H1 (cell line): ENCODE data around the gene GALNT13. TPM values are rescaled to one million over a fixed set of nuclear protein-coding genes. Genes with fewer than 3 reads are reported as not detected.

ENCODE experiments used
- CTCF ChIA-PET: fragments of 300-600 bp; sonication (Branson Sonifier 250); formaldehyde crosslinking; loops from one replicate; lab custom pipeline; 2021; ENCODE audit not compliant: partially characterized antibody; lab: Charles Lee
- POLR2A ChIA-PET: fragments of 300-600 bp; sonication (Branson Sonifier 250); formaldehyde crosslinking; loops from one replicate; lab custom pipeline; 2021; ENCODE audit warnings: inconsistent platforms; ENCODE audit not compliant: partially characterized antibody; lab: Charles Lee
- DNase-seq, 2 experiments: peaks; one replicate each; pipeline versions ENCODE4 v3.0.0 to v3.0.0-alpha.2; 2010 to 2022; ENCODE audit warnings: low spot score in 2 of 2, low read depth in 1 of 2, mixed read lengths in 1 of 2
- FAIRE-seq: peaks from 2 replicates; lab custom pipeline; 2011; peaks lifted over from hg19 to GRCh38; lab: Jason Lieb, UNC
- H2AFZ ChIP-seq: 2 replicates; pipeline ENCODE4 v1.8.1; 2012; ENCODE audit warnings: low read length, inconsistent platforms
- H2AK5ac ChIP-seq: 2 replicates; pipeline ENCODE4 v1.6.1; 2013; ENCODE audit warnings: low read depth, low read length
- H2BK120ac ChIP-seq: replicated peaks from 2 replicates; pipeline ENCODE3; 2013; ENCODE audit warnings: low read depth, low read length, inconsistent platforms
- H2BK12ac ChIP-seq: 2 replicates; pipeline ENCODE4 v1.6.1; 2013; ENCODE audit warnings: low read depth, low read length
- H2BK15ac ChIP-seq: 2 replicates; pipeline ENCODE4 v1.6.1; 2013; ENCODE audit warnings: low read length
- H2BK20ac ChIP-seq: 2 replicates; pipeline ENCODE4 v1.6.1; 2013; ENCODE audit warnings: low read length
- H2BK5ac ChIP-seq: 2 replicates; pipeline ENCODE4 v1.6.1; 2013; ENCODE audit warnings: low read depth, low read length
- H3K14ac ChIP-seq: 2 replicates; pipeline ENCODE4 v1.6.1; 2013; ENCODE audit warnings: inconsistent platforms; ENCODE audit not compliant: insufficient read length
- H3K18ac ChIP-seq: 2 replicates; pipeline ENCODE4 v1.6.1; 2013; ENCODE audit warnings: low read length; ENCODE audit errors: extremely low read depth
- H3K23ac ChIP-seq: 2 replicates; pipeline ENCODE4 v1.6.1; 2013; ENCODE audit warnings: inconsistent platforms; ENCODE audit not compliant: insufficient read length
- H3K23me2 ChIP-seq: 2 replicates; pipeline ENCODE4 v1.6.1; 2013; ENCODE audit warnings: low read depth, low read length
- H3K27ac ChIP-seq: 2 replicates; pipeline ENCODE4 v1.6.1; 2011; ENCODE audit warnings: low read depth, low read length, inconsistent platforms
- H3K27me3 ChIP-seq, 4 experiments: replicated peaks in 1 of 4; 1 replicate in 1 of 4; 2 replicates in 3 of 4; pipeline versions ENCODE4 v1.6.1 to v1.8.1; 2011 to 2013; ENCODE audit warnings: low read length in 3 of 4, mild to moderate bottlenecking in 3 of 4, inconsistent platforms in 2 of 4, mixed read lengths in 2 of 4, moderate library complexity in 1 of 4; ENCODE audit not compliant: control insufficient read depth in 3 of 4, insufficient read depth in 3 of 4; ENCODE audit errors: extremely low read depth in 1 of 4
- H3K36me3 ChIP-seq, 4 experiments: 2 replicates each; pipeline versions ENCODE4 v1.6.1 to v1.8.1; 2011 to 2013; ENCODE audit warnings: mild to moderate bottlenecking in 4 of 4, low read length in 3 of 4, moderate library complexity in 2 of 4, control low read depth in 1 of 4, inconsistent platforms in 1 of 4; ENCODE audit not compliant: insufficient read depth in 4 of 4, control insufficient read depth in 2 of 4
- H3K4ac ChIP-seq: replicated peaks from 2 replicates; pipeline ENCODE3; 2013; ENCODE audit warnings: low read length, low read depth, mixed read lengths, inconsistent platforms; ENCODE audit not compliant: insufficient read length
- H3K4me1 ChIP-seq, 4 experiments: replicated peaks in 1 of 4; 1 replicate in 1 of 4; 2 replicates in 3 of 4; pipeline versions ENCODE4 v1.6.1 to v1.8.1; 2011 to 2013; ENCODE audit warnings: low read length in 3 of 4, inconsistent platforms in 2 of 4, mixed read lengths in 1 of 4; ENCODE audit not compliant: insufficient read depth in 4 of 4, control insufficient read depth in 3 of 4
- H3K4me2 ChIP-seq, 2 experiments: 2 replicates each; pipeline versions ENCODE4 v1.6.1 to v1.8.1; 2011 to 2013; ENCODE audit warnings: low read depth in 2 of 2, low read length in 2 of 2, control low read depth in 1 of 2, inconsistent platforms in 1 of 2, mild to moderate bottlenecking in 1 of 2; ENCODE audit not compliant: insufficient read depth in 1 of 2
- H3K4me3 ChIP-seq, 4 experiments: fragments of 200-600, 300-600 bp in 1 of 4; sonication (generic), shearing (Covaris generic), sonication (Bioruptor Twin) in 1 of 4; 2 replicates each; pipeline versions ENCODE4 v1.5.1 to v1.8.1; 2011 to 2016; ENCODE audit warnings: low read length in 4 of 4, low read depth in 3 of 4, control low read depth in 2 of 4, inconsistent platforms in 2 of 4, mild to moderate bottlenecking in 2 of 4, mixed read lengths in 1 of 4, moderate library complexity in 1 of 4; ENCODE audit not compliant: insufficient read depth in 2 of 4; ENCODE audit errors: extremely low read depth in 1 of 4
- H3K56ac ChIP-seq: replicated peaks from 2 replicates; pipeline ENCODE3; 2013; ENCODE audit warnings: low read depth, mild to moderate bottlenecking, mixed read lengths, low read length, inconsistent platforms; ENCODE audit not compliant: insufficient read length
- H3K79me1 ChIP-seq: 2 replicates; pipeline ENCODE4 v1.6.1; 2013; ENCODE audit warnings: low read depth, low read length, control low read depth
- H3K79me2 ChIP-seq, 2 experiments: 2 replicates each; pipeline versions ENCODE4 v1.6.1 to v1.8.1; 2012 to 2013; ENCODE audit warnings: low read length in 2 of 2, mild to moderate bottlenecking in 2 of 2, inconsistent platforms in 1 of 2; ENCODE audit not compliant: insufficient read depth in 2 of 2, control insufficient read depth in 1 of 2
- H3K9ac ChIP-seq, 4 experiments: replicated peaks in 1 of 4; 1 replicate in 1 of 4; 2 replicates in 3 of 4; pipeline versions ENCODE4 v1.6.1 to v1.8.1; 2011 to 2013; ENCODE audit warnings: low read depth in 3 of 4, low read length in 3 of 4, control low read depth in 2 of 4, mild to moderate bottlenecking in 2 of 4, moderate library complexity in 2 of 4, inconsistent platforms in 1 of 4; ENCODE audit errors: extremely low read depth in 1 of 4
- H3K9me3 ChIP-seq, 2 experiments: 2 replicates each; pipeline versions ENCODE4 v1.6.1 to v1.8.1; 2012 to 2013; ENCODE audit warnings: mild to moderate bottlenecking in 2 of 2, moderate library complexity in 2 of 2, control low read depth in 1 of 2, inconsistent platforms in 1 of 2, low read depth in 1 of 2, low read length in 1 of 2, mixed read lengths in 1 of 2; ENCODE audit not compliant: insufficient read depth in 2 of 2
- H4K20me1 ChIP-seq, 2 experiments: replicated peaks in 1 of 2; 2 replicates each; pipeline versions ENCODE3 to v1.8.1; 2011 to 2013; ENCODE audit warnings: inconsistent platforms in 2 of 2, low read length in 2 of 2, mild to moderate bottlenecking in 1 of 2; ENCODE audit not compliant: insufficient read depth in 2 of 2, control insufficient read depth in 1 of 2
- H4K5ac ChIP-seq: 2 replicates; pipeline ENCODE4 v1.6.1; 2013; ENCODE audit warnings: low read length, low read depth, mixed read lengths, inconsistent platforms; ENCODE audit not compliant: insufficient read length
- H4K8ac ChIP-seq: 2 replicates; pipeline ENCODE4 v1.8.0; 2013; ENCODE audit warnings: mild to moderate bottlenecking, moderate library complexity, low read length, inconsistent platforms; ENCODE audit not compliant: insufficient read depth; ENCODE audit errors: extremely low read depth
- H4K91ac ChIP-seq: replicated peaks from 2 replicates; pipeline ENCODE3; 2013; ENCODE audit warnings: low read length, mixed read lengths, inconsistent platforms; ENCODE audit not compliant: insufficient read length
- ASH2L ChIP-seq: fragments of 200-600, 300-600 bp; sonication (generic); IDR thresholded peaks from one replicate; pipeline ENCODE4 v1.7.1; 2017; ENCODE audit warnings: low read length
- CBX8 ChIP-seq: fragments of 300-800, 300-1000 bp; sonication (generic); IDR thresholded peaks from 2 replicates; pipeline ENCODE4 v1.7.1; 2016; ENCODE audit warnings: low read depth, low read length, borderline replicate concordance
- CEBPB ChIP-seq: IDR thresholded peaks from 2 replicates; pipeline ENCODE4 v1.6.1; 2012; ENCODE audit warnings: low read depth, low read length
- CREB1 ChIP-seq: IDR thresholded peaks from 2 replicates; pipeline ENCODE4 v1.6.1; 2012; ENCODE audit warnings: inconsistent platforms
- EGR1 ChIP-seq: IDR thresholded peaks from 2 replicates; pipeline ENCODE4 v1.6.1; 2011; ENCODE audit warnings: low read depth, low read length, borderline replicate concordance
- EP300 ChIP-seq, 2 experiments: IDR thresholded peaks; 1 replicate in 1 of 2; 2 replicates in 1 of 2; pipeline ENCODE4 v1.6.1; 2011 to 2012; ENCODE audit warnings: low read depth in 2 of 2, low read length in 2 of 2, mild to moderate bottlenecking in 2 of 2, borderline replicate concordance in 1 of 2, inconsistent platforms in 1 of 2, moderate library complexity in 1 of 2
- JUN ChIP-seq: IDR thresholded peaks from 2 replicates; pipeline ENCODE4 v1.6.1; 2011; ENCODE audit warnings: low read depth, mild to moderate bottlenecking, improper control_type of control experiment, low read length
- KDM1A ChIP-seq: fragments of 200-600, 300-600 bp; sonication (generic); IDR thresholded peaks from 2 replicates; pipeline ENCODE4 v1.7.1; 2016; ENCODE audit warnings: mild to moderate bottlenecking, low read length, borderline replicate concordance
- NANOG ChIP-seq: IDR thresholded peaks from 2 replicates; pipeline ENCODE4 v1.6.1; 2011; ENCODE audit warnings: low read length, low read depth, mild to moderate bottlenecking, inconsistent platforms; ENCODE audit not compliant: insufficient read depth, poor library complexity, severe bottlenecking
- NRF1 ChIP-seq: IDR thresholded peaks from 2 replicates; pipeline ENCODE4 v1.6.1; 2011; ENCODE audit warnings: mild to moderate bottlenecking, low read depth, low read length, improper control_type of control experiment
- POLR2AphosphoS5 ChIP-seq: IDR thresholded peaks from 2 replicates; pipeline ENCODE4 v1.6.1; 2011; ENCODE audit warnings: low read depth, low read length
- RBBP5 ChIP-seq: IDR thresholded peaks from 2 replicates; pipeline ENCODE4 v1.7.1; 2012; ENCODE audit warnings: low read depth, mild to moderate bottlenecking, inconsistent platforms, low read length, moderate library complexity, borderline replicate concordance
- SP4 ChIP-seq: IDR thresholded peaks from 2 replicates; pipeline ENCODE4 v1.6.1; 2012; ENCODE audit warnings: low read length, inconsistent platforms
- SUZ12 ChIP-seq: fragments of 200-600 bp; sonication (generic); IDR thresholded peaks from 2 replicates; pipeline ENCODE4 v1.6.1; 2012; ENCODE audit warnings: mild to moderate bottlenecking, inconsistent platforms, low read length, moderate library complexity, mixed read lengths
- YY1 ChIP-seq: IDR thresholded peaks from 2 replicates; pipeline ENCODE4 v1.6.1; 2011; ENCODE audit warnings: low read depth, mild to moderate bottlenecking, low read length
- WGBS, 2 experiments: shearing (Covaris generic) in 1 of 2; methylation state at CpG; one replicate each; pipeline versions ENCODE4 v1.1.6 to v1.1.7; 2013 to 2015; ENCODE audit warnings: low lambda C conversion rate in 2 of 2, mixed read lengths in 2 of 2, inconsistent platforms in 1 of 2, low coverage in 1 of 2, missing lambda C conversion rate in 1 of 2; ENCODE audit not compliant: insufficient replicate concordance in 2 of 2, insufficient coverage in 1 of 2, insufficient read length in 1 of 2; ENCODE audit errors: extremely low coverage in 1 of 2, missing lambda C conversion rate in 1 of 2; 5-methylcytosine and 5-hydroxymethylcytosine counted together
- polyA plus RNA-seq, 7 experiments: library from polyadenylated mRNA; depleted of rRNA in 3 of 7; stranded (reverse) in 5 of 7; unstranded in 2 of 7; fragments of >200 nt in 5 of 7; fragments of 200-250 nt in 2 of 7; gene quantifications; 1 replicate in 5 of 7; 2 replicates in 1 of 7; 4 replicates in 1 of 7; pipeline versions ENCODE4 v1.2.1 to v1.2.3, GENCODE V29; 2011 to 2013; ENCODE audit warnings: missing spikeins in 2 of 7, mixed read lengths in 2 of 7
- total RNA-seq: library from RNA; stranded (reverse); fragmentation: NEBNext Ultra II Directional; extraction: Animal tissue kit (Norgen Biotek cat#: 25700); gene quantifications from 2 replicates; pipeline ENCODE4 v1.2.1, GENCODE V29; 2021
- TF ChIP-seq, protein P1 (sequence below): IDR thresholded peaks from 2 replicates; pipeline ENCODE4 v1.6.1; 2012; ENCODE audit warnings: inconsistent platforms

Gene GALNT13
- total and polyA plus RNA-seq, 2 of the 8 experiments (the other 6 are each of a cell fraction or from before 2014, with no cell fraction given), result 3.2 to 9.6 TPM

DNA sequence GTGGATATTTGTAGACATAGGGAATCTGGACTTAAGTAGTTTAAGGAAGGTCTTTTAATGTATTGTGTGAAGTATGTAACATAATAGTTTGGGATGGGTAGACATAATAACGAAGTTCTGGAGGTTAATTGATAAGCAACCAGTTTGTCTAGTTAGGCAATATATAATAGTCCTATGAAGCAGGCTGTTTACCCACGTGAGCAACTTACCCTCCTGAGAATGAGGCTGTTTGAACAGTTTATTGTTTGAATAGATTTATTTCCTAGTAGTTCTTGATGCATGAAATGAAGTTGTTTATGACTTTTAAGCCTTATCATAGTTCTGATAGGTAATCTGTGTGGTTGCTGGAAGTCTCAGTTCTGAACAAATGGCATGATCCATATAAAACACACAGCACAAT is 361.5 kb downstream of the GALNT13 start:
- Histone ChIP-seq H3K27me3 (no peaks in the 10 kb centered on the region), H4K8ac (no peak overlapping the region), H3K4me1 (no peaks in the 10 kb centered on the region), H3K79me1 (no peaks in the 10 kb centered on the region), H3K18ac (no peak overlapping the region), H2BK20ac (no peak overlapping the region), H4K20me1 (no peaks in the 10 kb centered on the region), H3K9me3 (no peaks in the 10 kb centered on the region), H4K5ac (no peak overlapping the region), H2BK5ac (no peak overlapping the region), H3K36me3 (no peaks in the 10 kb centered on the region), H2AFZ (no peak overlapping the region), H3K23me2 (no peaks in the 10 kb centered on the region), H3K4me2 (no peak overlapping the region), H3K56ac (no peak overlapping the region), H3K14ac (no peak overlapping the region), H2AK5ac (no peak overlapping the region), H3K23ac (no peak overlapping the region), H2BK15ac (no peak overlapping the region), H3K9ac (no peak overlapping the region), H2BK120ac (no peak overlapping the region), H3K79me2 (no peaks in the 10 kb centered on the region), H3K27ac (no peak overlapping the region), H2BK12ac (no peak overlapping the region), H3K4ac (no peak overlapping the region), H4K91ac (no peak overlapping the region), H3K4me3 (no peak overlapping the region)
- whole genome bisulfite sequencing, 2 experiments, result 81% methylated on average over 2 of the region's 2 CpGs; no CpG with 5 or more reads in 1 of the 2 experiments
- DNase-seq (no peak), FAIRE-seq (no peak)
- CTCF ChIA-PET, result no interaction called here
- TF ChIP-seq RBBP5, result no peak
- TF ChIP-seq ASH2L, result no peak
- no peak for TF ChIP-seq EGR1
- TF ChIP-seq SP4, result no peak
- TF ChIP-seq NANOG, result no peak
- TF ChIP-seq POLR2AphosphoS5, result no peak
- no peak for TF ChIP-seq YY1
- no peak for TF ChIP-seq CREB1
- TF ChIP-seq NRF1, result no peak
- TF ChIP-seq KDM1A, result no peak
- no peak for TF ChIP-seq CEBPB
- no peak for TF ChIP-seq JUN
- no peak for TF ChIP-seq EP300 (IDR thresholded peaks at IDR 0.05; ENCODE audit: borderline replicate concordance in 1 of 2, low read depth in 2 of 2, low read length in 2 of 2)
- TF ChIP-seq SUZ12, result no peak
- TF ChIP-seq CBX8, result no peak
- TF ChIP-seq, protein P1, sequence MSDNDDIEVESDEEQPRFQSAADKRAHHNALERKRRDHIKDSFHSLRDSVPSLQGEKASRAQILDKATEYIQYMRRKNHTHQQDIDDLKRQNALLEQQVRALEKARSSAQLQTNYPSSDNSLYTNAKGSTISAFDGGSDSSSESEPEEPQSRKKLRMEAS, result no peak
- POLR2A ChIA-PET, result no interaction called here
